HFFc6 (cell line): ENCODE data around the gene CPNE7. TPM values are rescaled to one million over a fixed set of nuclear protein-coding genes. Genes with fewer than 3 reads are reported as not detected.
A peak's percentile ranks its signal among the peaks of the same experiment; 100 is the strongest.

Source experiments
- DNase-seq: peaks from one replicate; pipeline ENCODE4 v3.0.0-alpha.2; 2018
- H3K27ac Mint-ChIP-seq: 2 replicates; pipeline ENCODE4 v1.8.0; 2020; ENCODE audit warnings: mild to moderate bottlenecking, mixed read lengths
- H3K27me3 Mint-ChIP-seq: 2 replicates; pipeline ENCODE4 v1.8.0; 2021; ENCODE audit warnings: mild to moderate bottlenecking, moderate library complexity, mixed read lengths; ENCODE audit not compliant: insufficient read depth
- H3K36me3 Mint-ChIP-seq: 2 replicates; pipeline ENCODE4 v1.8.0; 2021; ENCODE audit warnings: low read depth, mixed read lengths
- H3K4me1 Mint-ChIP-seq: 2 replicates; pipeline ENCODE4 v1.8.0; 2020; ENCODE audit warnings: low read depth, mixed read lengths
- H3K4me3 Mint-ChIP-seq: 2 replicates; pipeline ENCODE4 v1.8.0; 2020; ENCODE audit warnings: mild to moderate bottlenecking, moderate library complexity, mixed read lengths
- H3K9me3 Mint-ChIP-seq: 2 replicates; pipeline ENCODE4 v1.8.0; 2020; ENCODE audit warnings: mild to moderate bottlenecking, mixed read lengths
- total RNA-seq, 6 experiments: library from RNA; stranded (reverse); fragmentation: NEBNext Ultra II Directional; extraction: Animal tissue kit (Norgen Biotek cat#: 25700); gene quantifications; 2 replicates in 1 of 6; 3 replicates in 5 of 6; pipeline ENCODE4 v1.2.3, GENCODE V29; 2021
- TF ChIP-seq, protein P1 (sequence below): fragments of 200-600 bp; sonication (generic); IDR thresholded peaks from 2 replicates; pipeline ENCODE4 v1.5.0; 2021; ENCODE audit warnings: antibody characterized with exemption, mild to moderate bottlenecking

Gene CPNE7
- total RNA-seq, 6 experiments from 2014 or later = 17.6 to 22.2 (median 19.3) TPM

GRCh38 chr16:89560378-89561141, 15.0 kb upstream of the CPNE7 start, which contains the start of gene RPL13:
Gene RPL13, plus strand, starts transcription at chr16:89560682. Its CDS starts 278 bp downstream, at chr16:89560960.
- Mint-ChIP-seq H3K27me3 (peaks cover 20% of the 10 kb centered on the region), H3K27ac (peak within 1 kb of the TSS; percentile 98), H3K4me3 (peak within 1 kb of the TSS; percentile 94), H3K9me3 (peaks cover 8% of the 10 kb centered on the region), H3K36me3 (peaks cover 61% of the 10 kb centered on the region), H3K4me1 (peaks cover 61% of the 10 kb centered on the region)
- TF ChIP-seq, protein P1, sequence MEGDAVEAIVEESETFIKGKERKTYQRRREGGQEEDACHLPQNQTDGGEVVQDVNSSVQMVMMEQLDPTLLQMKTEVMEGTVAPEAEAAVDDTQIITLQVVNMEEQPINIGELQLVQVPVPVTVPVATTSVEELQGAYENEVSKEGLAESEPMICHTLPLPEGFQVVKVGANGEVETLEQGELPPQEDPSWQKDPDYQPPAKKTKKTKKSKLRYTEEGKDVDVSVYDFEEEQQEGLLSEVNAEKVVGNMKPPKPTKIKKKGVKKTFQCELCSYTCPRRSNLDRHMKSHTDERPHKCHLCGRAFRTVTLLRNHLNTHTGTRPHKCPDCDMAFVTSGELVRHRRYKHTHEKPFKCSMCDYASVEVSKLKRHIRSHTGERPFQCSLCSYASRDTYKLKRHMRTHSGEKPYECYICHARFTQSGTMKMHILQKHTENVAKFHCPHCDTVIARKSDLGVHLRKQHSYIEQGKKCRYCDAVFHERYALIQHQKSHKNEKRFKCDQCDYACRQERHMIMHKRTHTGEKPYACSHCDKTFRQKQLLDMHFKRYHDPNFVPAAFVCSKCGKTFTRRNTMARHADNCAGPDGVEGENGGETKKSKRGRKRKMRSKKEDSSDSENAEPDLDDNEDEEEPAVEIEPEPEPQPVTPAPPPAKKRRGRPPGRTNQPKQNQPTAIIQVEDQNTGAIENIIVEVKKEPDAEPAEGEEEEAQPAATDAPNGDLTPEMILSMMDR = no peak
- peak; percentile 96 for DNase-seq

DNA sequence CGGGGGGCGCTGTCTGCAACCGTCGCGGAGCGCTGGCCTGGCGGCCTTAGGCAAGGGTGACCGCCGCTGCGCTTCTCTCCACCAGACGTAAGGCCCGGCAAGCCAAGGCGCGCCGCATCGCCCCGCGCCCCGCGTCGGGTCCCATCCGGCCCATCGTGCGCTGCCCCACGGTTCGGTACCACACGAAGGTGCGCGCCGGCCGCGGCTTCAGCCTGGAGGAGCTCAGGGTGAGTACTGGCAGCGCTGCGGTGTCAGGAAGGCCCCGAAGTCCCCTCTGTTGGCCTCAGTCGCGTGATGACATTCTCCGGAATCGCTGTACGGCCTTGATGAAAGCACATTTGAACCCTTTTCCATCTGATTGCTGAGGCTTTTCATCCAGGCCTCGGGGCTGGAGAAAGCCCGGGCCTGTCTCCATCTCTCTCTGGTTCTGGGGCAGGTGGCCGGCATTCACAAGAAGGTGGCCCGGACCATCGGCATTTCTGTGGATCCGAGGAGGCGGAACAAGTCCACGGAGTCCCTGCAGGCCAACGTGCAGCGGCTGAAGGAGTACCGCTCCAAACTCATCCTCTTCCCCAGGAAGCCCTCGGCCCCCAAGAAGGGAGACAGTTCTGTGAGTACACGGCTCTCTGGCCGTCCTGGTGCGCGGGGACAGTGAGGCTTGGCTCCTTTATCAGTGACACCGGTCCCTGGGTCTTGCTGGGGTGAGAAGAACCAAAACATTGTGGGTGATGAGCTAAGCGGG, 14.2 kb upstream of the CPNE7 start:
- peaks cover 67% of the 10 kb centered on the region for H3K4me1 Mint-ChIP-seq
- H3K9me3 Mint-ChIP-seq = peaks cover 8% of the 10 kb centered on the region
- H3K36me3 Mint-ChIP-seq = peaks cover 58% of the 10 kb centered on the region
- peaks cover 26% of the 10 kb centered on the region for H3K27me3 Mint-ChIP-seq
- peak overlapping the region; percentile 94 for H3K4me3 Mint-ChIP-seq
- DNase-seq = no peak
- H3K27ac Mint-ChIP-seq = peak overlapping the region; percentile 67
- TF ChIP-seq, protein P1 = peak; percentile 51; the same call in 1 of the 2 replicates

DNA sequence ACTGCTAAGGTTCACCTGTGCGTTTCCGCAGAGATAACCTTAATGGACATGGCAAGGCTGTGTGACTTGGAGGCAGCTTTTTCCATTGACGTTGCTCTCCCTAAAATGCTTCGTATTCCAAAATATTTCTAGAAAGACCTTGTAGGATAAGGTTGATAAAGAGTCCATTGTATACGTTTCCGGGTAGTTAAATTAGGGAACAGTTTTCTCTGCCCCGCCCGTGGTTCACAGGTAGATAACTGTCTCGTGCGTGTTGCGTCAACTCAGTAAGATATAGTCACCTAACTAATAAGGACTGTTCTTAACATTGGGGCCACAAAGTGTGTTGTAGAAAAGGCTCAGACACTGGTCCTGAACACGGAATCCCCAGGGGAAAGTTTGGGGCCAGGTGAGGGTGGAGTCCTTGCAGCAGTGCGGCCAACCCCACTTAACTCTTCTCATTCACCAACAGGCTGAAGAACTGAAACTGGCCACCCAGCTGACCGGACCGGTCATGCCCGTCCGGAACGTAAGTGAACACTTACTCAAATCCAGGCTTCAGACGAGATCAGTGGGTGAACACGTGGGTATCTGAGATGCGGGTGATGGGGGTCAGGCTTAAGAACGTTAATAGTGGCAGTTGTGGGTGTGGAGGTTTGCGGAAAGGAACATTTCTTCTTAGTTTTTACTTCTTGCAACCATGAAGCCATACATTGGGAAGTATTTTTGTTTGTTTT, 13.5 kb upstream of the CPNE7 start:
- H3K27ac Mint-ChIP-seq = peak overlapping the region; percentile 67
- H3K36me3 Mint-ChIP-seq = peaks cover 51% of the 10 kb centered on the region
- no peak for DNase-seq
- TF ChIP-seq, protein P1 = no peak
- peaks cover 29% of the 10 kb centered on the region for H3K27me3 Mint-ChIP-seq
- H3K4me1 Mint-ChIP-seq = peaks cover 67% of the 10 kb centered on the region
- peak overlapping the region; percentile 94 for H3K4me3 Mint-ChIP-seq
- H3K9me3 Mint-ChIP-seq = peaks cover 8% of the 10 kb centered on the region

DNA sequence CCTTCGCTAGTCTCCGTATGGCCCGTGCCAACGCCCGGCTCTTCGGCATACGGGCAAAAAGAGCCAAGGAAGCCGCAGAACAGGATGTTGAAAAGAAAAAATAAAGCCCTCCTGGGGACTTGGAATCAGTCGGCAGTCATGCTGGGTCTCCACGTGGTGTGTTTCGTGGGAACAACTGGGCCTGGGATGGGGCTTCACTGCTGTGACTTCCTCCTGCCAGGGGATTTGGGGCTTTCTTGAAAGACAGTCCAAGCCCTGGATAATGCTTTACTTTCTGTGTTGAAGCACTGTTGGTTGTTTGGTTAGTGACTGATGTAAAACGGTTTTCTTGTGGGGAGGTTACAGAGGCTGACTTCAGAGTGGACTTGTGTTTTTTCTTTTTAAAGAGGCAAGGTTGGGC, 12.6 kb upstream of the CPNE7 start:
- peaks cover 44% of the 10 kb centered on the region for H3K36me3 Mint-ChIP-seq
- H3K4me1 Mint-ChIP-seq = peaks cover 59% of the 10 kb centered on the region
- H3K9me3 Mint-ChIP-seq = peaks cover 8% of the 10 kb centered on the region
- H3K27me3 Mint-ChIP-seq = peaks cover 29% of the 10 kb centered on the region
- TF ChIP-seq, protein P1 = no peak
- peak overlapping the region; percentile 94 for H3K4me3 Mint-ChIP-seq
- peak overlapping the region; percentile 67 for H3K27ac Mint-ChIP-seq
- DNase-seq = no peak

DNA sequence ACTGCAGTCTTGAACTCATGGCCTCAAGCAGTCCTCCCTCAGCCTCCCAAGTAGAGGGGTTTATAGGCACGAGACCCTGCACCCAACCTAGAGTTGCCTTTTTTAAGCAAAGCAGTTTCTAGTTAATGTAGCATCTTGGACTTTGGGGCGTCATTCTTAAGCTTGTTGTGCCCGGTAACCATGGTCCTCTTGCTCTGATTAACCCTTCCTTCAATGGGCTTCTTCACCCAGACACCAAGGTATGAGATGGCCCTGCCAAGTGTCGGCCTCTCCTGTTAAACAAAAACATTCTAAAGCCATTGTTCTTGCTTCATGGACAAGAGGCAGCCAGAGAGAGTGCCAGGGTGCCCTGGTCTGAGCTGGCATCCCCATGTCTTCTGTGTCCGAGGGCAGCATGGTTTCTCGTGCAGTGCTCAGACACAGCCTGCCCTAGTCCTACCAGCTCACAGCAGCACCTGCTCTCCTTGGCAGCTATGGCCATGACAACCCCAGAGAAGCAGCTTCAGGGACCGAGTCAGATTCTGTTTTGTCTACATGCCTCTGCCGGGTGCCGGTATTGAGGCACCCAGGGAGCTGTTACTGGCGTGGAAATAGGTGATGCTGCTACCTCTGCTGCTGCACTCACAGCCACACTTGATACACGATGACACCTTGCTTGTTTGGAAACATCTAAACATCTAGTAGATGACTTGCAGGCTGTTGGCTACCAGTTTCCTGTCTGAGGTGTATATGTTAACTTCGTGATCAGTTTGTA, 11.7 kb upstream of the CPNE7 start:
- TF ChIP-seq, protein P1 = no peak
- H3K27me3 Mint-ChIP-seq = peaks cover 27% of the 10 kb centered on the region
- H3K36me3 Mint-ChIP-seq = peaks cover 44% of the 10 kb centered on the region
- H3K4me3 Mint-ChIP-seq = peak overlapping the region; percentile 57
- H3K4me1 Mint-ChIP-seq = peaks cover 56% of the 10 kb centered on the region
- no peak for DNase-seq
- H3K27ac Mint-ChIP-seq = peak overlapping the region; percentile 67
- peaks cover 8% of the 10 kb centered on the region for H3K9me3 Mint-ChIP-seq
